Measurements from ENCODE around the gene STRN3.
"Not testable (repeated sequence)": the region's sequence is repeated elsewhere in the genome, so short reads cannot be mapped to it uniquely, and the experiment has no call there.

Gene STRN3

GRCh38 chr14:30940886-30941285 is 85.3 kb downstream of the STRN3 start:
- H3K9ac ChIP-seq (ENCODE audit: low read length) = no peak overlapping the region
- no peaks in the 10 kb centered on the region for H3K4me1 ChIP-seq (ENCODE audit: control insufficient read depth, insufficient read depth, low read length)
- peak overlapping the region; percentile 30; the same call in 1 of the 2 replicates for H3K27ac ChIP-seq (ENCODE audit: low read depth, low read length)
- no peaks in the 10 kb centered on the region for H3K9me3 ChIP-seq (ENCODE audit: control insufficient read depth, insufficient read depth, low read depth, low read length)
- H3K36me3 ChIP-seq (ENCODE audit: control insufficient read depth, insufficient read depth, low read length) = peaks cover 40% of the 10 kb centered on the region
- H3K4me3 ChIP-seq (ENCODE audit: low read depth, low read length) = no peak overlapping the region
- no peaks in the 10 kb centered on the region for H3K27me3 ChIP-seq (ENCODE audit: control insufficient read depth, insufficient read depth, low read length)

- Histone ChIP-seq H3K27me3 (ENCODE audit: control insufficient read depth, insufficient read depth, low read length) (no peaks in the 10 kb centered on the region), H3K4me1 (ENCODE audit: control insufficient read depth, insufficient read depth, low read length) (no peaks in the 10 kb centered on the region), H3K4me3 (ENCODE audit: low read depth, low read length) (no peak overlapping the region), H3K27ac (ENCODE audit: low read depth, low read length) (no peak overlapping the region), H3K9me3 (ENCODE audit: control insufficient read depth, insufficient read depth, low read depth, low read length) (no peaks in the 10 kb centered on the region), H3K36me3 (ENCODE audit: control insufficient read depth, insufficient read depth, low read length) (peaks cover 46% of the 10 kb centered on the region), H3K9ac (ENCODE audit: low read length) (no peak overlapping the region)
These were observed 87.6 kb downstream of the STRN3 start for GRCh38 chr14:30938617-30939016.

GRCh38 chr14:30935445-30935844 is 90.7 kb downstream of the STRN3 start:
- peaks cover 38% of the 10 kb centered on the region for H3K36me3 ChIP-seq (ENCODE audit: control insufficient read depth, insufficient read depth, low read length)
- no peaks in the 10 kb centered on the region for H3K9me3 ChIP-seq (ENCODE audit: control insufficient read depth, insufficient read depth, low read depth, low read length)

GRCh38 chr14:30933937-30934336 is 92.2 kb downstream of the STRN3 start:
- H3K4me3 ChIP-seq (ENCODE audit: low read depth, low read length) = not testable (repeated sequence)

More at GRCh38 chr14:30935445-30935844, 90.7 kb downstream of the STRN3 start:
- H3K27ac ChIP-seq (ENCODE audit: low read depth, low read length) = no peak overlapping the region
- H3K4me1 ChIP-seq (ENCODE audit: control insufficient read depth, insufficient read depth, low read length) = no peaks in the 10 kb centered on the region
- H3K4me3 ChIP-seq (ENCODE audit: low read depth, low read length) = no peak overlapping the region
- H3K27me3 ChIP-seq (ENCODE audit: control insufficient read depth, insufficient read depth, low read length) = no peaks in the 10 kb centered on the region
- H3K9ac ChIP-seq (ENCODE audit: low read length) = no peak overlapping the region

GRCh38 chr14:30928462-30928861 is 97.7 kb downstream of the STRN3 start:
- no peaks in the 10 kb centered on the region for H3K9me3 ChIP-seq (ENCODE audit: control insufficient read depth, insufficient read depth, low read depth, low read length)
- no peaks in the 10 kb centered on the region for H3K27me3 ChIP-seq (ENCODE audit: control insufficient read depth, insufficient read depth, low read length)
- H3K27ac ChIP-seq (ENCODE audit: low read depth, low read length) = no peak overlapping the region
- H3K9ac ChIP-seq (ENCODE audit: low read length) = no peak overlapping the region
- peaks cover 7% of the 10 kb centered on the region; the same call in 1 of the 2 replicates for H3K36me3 ChIP-seq (ENCODE audit: control insufficient read depth, insufficient read depth, low read length)
- H3K4me3 ChIP-seq (ENCODE audit: low read depth, low read length) = no peak overlapping the region
- peaks cover 6% of the 10 kb centered on the region; the same call in 1 of the 2 replicates for H3K4me1 ChIP-seq (ENCODE audit: control insufficient read depth, insufficient read depth, low read length)

More at GRCh38 chr14:30933937-30934336, 92.2 kb downstream of the STRN3 start:
- not testable (repeated sequence) for H3K27me3 ChIP-seq (ENCODE audit: control insufficient read depth, insufficient read depth, low read length); H3K27ac ChIP-seq (ENCODE audit: low read depth, low read length); H3K4me1 ChIP-seq (ENCODE audit: control insufficient read depth, insufficient read depth, low read length); H3K9me3 ChIP-seq (ENCODE audit: control insufficient read depth, insufficient read depth, low read depth, low read length); H3K9ac ChIP-seq (ENCODE audit: low read length)
- peaks cover 38% of the 10 kb centered on the region for H3K36me3 ChIP-seq (ENCODE audit: control insufficient read depth, insufficient read depth, low read length)

GRCh38 chr14:30925254-30925653 is 100.9 kb downstream of the STRN3 start:
- Histone ChIP-seq H3K36me3 (ENCODE audit: control insufficient read depth, insufficient read depth, low read length) (peaks cover 8% of the 10 kb centered on the region; the same call in 1 of the 2 replicates), H3K4me3 (ENCODE audit: low read depth, low read length) (no peak overlapping the region), H3K27me3 (ENCODE audit: control insufficient read depth, insufficient read depth, low read length) (no peaks in the 10 kb centered on the region), H3K9ac (ENCODE audit: low read length) (no peak overlapping the region), H3K4me1 (ENCODE audit: control insufficient read depth, insufficient read depth, low read length) (peaks cover 6% of the 10 kb centered on the region; the same call in 1 of the 2 replicates), H3K9me3 (ENCODE audit: control insufficient read depth, insufficient read depth, low read depth, low read length) (no peaks in the 10 kb centered on the region), H3K27ac (ENCODE audit: low read depth, low read length) (no peak overlapping the region)

GRCh38 chr14:30921788-30922187 is 104.4 kb downstream of the STRN3 start:
- no peaks in the 10 kb centered on the region for H3K27me3 ChIP-seq (ENCODE audit: control insufficient read depth, insufficient read depth, low read length)
- H3K9me3 ChIP-seq (ENCODE audit: control insufficient read depth, insufficient read depth, low read depth, low read length) = no peaks in the 10 kb centered on the region
- H3K9ac ChIP-seq (ENCODE audit: low read length) = no peak overlapping the region
- peaks cover 16% of the 10 kb centered on the region for H3K36me3 ChIP-seq (ENCODE audit: control insufficient read depth, insufficient read depth, low read length)
- H3K4me3 ChIP-seq (ENCODE audit: low read depth, low read length) = no peak overlapping the region
- no peak overlapping the region for H3K27ac ChIP-seq (ENCODE audit: low read depth, low read length)
- peaks cover 6% of the 10 kb centered on the region; the same call in 1 of the 2 replicates for H3K4me1 ChIP-seq (ENCODE audit: control insufficient read depth, insufficient read depth, low read length)

GRCh38 chr14:30921305-30921704 is 104.9 kb downstream of the STRN3 start:
- H3K9ac ChIP-seq (ENCODE audit: low read length) = no peak overlapping the region
- H3K4me3 ChIP-seq (ENCODE audit: low read depth, low read length) = no peak overlapping the region
- peaks cover 17% of the 10 kb centered on the region for H3K36me3 ChIP-seq (ENCODE audit: control insufficient read depth, insufficient read depth, low read length)
- H3K9me3 ChIP-seq (ENCODE audit: control insufficient read depth, insufficient read depth, low read depth, low read length) = no peaks in the 10 kb centered on the region
- H3K27me3 ChIP-seq (ENCODE audit: control insufficient read depth, insufficient read depth, low read length) = no peaks in the 10 kb centered on the region
- no peak overlapping the region for H3K27ac ChIP-seq (ENCODE audit: low read depth, low read length)
- peaks cover 6% of the 10 kb centered on the region; the same call in 1 of the 2 replicates for H3K4me1 ChIP-seq (ENCODE audit: control insufficient read depth, insufficient read depth, low read length)

- no peak overlapping the region for H3K27ac ChIP-seq (ENCODE audit: low read depth, low read length)
- peaks cover 27% of the 10 kb centered on the region for H3K36me3 ChIP-seq (ENCODE audit: control insufficient read depth, insufficient read depth, low read length)
- no peaks in the 10 kb centered on the region for H3K4me1 ChIP-seq (ENCODE audit: control insufficient read depth, insufficient read depth, low read length)
- H3K27me3 ChIP-seq (ENCODE audit: control insufficient read depth, insufficient read depth, low read length) = no peaks in the 10 kb centered on the region
- H3K9me3 ChIP-seq (ENCODE audit: control insufficient read depth, insufficient read depth, low read depth, low read length) = no peaks in the 10 kb centered on the region
- H3K9ac ChIP-seq (ENCODE audit: low read length) = no peak overlapping the region
- no peak overlapping the region for H3K4me3 ChIP-seq (ENCODE audit: low read depth, low read length)
These were observed 110.6 kb downstream of the STRN3 start for GRCh38 chr14:30915596-30915995.

- Histone ChIP-seq H3K4me3 (ENCODE audit: low read depth, low read length) (no peak overlapping the region), H3K4me1 (ENCODE audit: control insufficient read depth, insufficient read depth, low read length) (no peaks in the 10 kb centered on the region), H3K9ac (ENCODE audit: low read length) (no peak overlapping the region), H3K9me3 (ENCODE audit: control insufficient read depth, insufficient read depth, low read depth, low read length) (no peaks in the 10 kb centered on the region), H3K27ac (ENCODE audit: low read depth, low read length) (no peak overlapping the region), H3K36me3 (ENCODE audit: control insufficient read depth, insufficient read depth, low read length) (peaks cover 33% of the 10 kb centered on the region), H3K27me3 (ENCODE audit: control insufficient read depth, insufficient read depth, low read length) (no peaks in the 10 kb centered on the region)
These were observed 111.4 kb downstream of the STRN3 start for GRCh38 chr14:30914812-30915211.

GRCh38 chr14:30908826-30909225 is 117.4 kb downstream of the STRN3 start:
- Histone ChIP-seq H3K27ac (ENCODE audit: low read depth, low read length) (no peak overlapping the region), H3K27me3 (ENCODE audit: control insufficient read depth, insufficient read depth, low read length) (no peaks in the 10 kb centered on the region), H3K9me3 (ENCODE audit: control insufficient read depth, insufficient read depth, low read depth, low read length) (no peaks in the 10 kb centered on the region), H3K36me3 (ENCODE audit: control insufficient read depth, insufficient read depth, low read length) (peaks cover 77% of the 10 kb centered on the region), H3K4me3 (ENCODE audit: low read depth, low read length) (no peak overlapping the region), H3K9ac (ENCODE audit: low read length) (no peak overlapping the region), H3K4me1 (ENCODE audit: control insufficient read depth, insufficient read depth, low read length) (no peaks in the 10 kb centered on the region)

- Histone ChIP-seq H3K36me3 (ENCODE audit: control insufficient read depth, insufficient read depth, low read length) (peaks cover 85% of the 10 kb centered on the region), H3K4me3 (ENCODE audit: low read depth, low read length) (no peak overlapping the region)
These were observed 118.5 kb downstream of the STRN3 start for GRCh38 chr14:30907659-30908057.

More at GRCh38 chr14:30907659-30908057, 118.5 kb downstream of the STRN3 start:
- Histone ChIP-seq H3K4me1 (ENCODE audit: control insufficient read depth, insufficient read depth, low read length) (no peaks in the 10 kb centered on the region), H3K27me3 (ENCODE audit: control insufficient read depth, insufficient read depth, low read length) (no peaks in the 10 kb centered on the region), H3K9ac (ENCODE audit: low read length) (no peak overlapping the region), H3K9me3 (ENCODE audit: control insufficient read depth, insufficient read depth, low read depth, low read length) (no peaks in the 10 kb centered on the region), H3K27ac (ENCODE audit: low read depth, low read length) (no peak overlapping the region)
